HepG2 (cell line): ENCODE results near the gene OSGIN1. TPM values are rescaled to one million over a fixed set of nuclear protein-coding genes. Genes with fewer than 3 reads are reported as not detected.
A peak's percentile ranks its signal among the peaks of the same experiment; 100 is the strongest.

ENCODE experiments used
- ATF5 ChIP-seq: sonication (generic); formaldehyde crosslinking; IDR thresholded peaks from 2 replicates; pipeline ENCODE4 v1.4.0; 2020; ENCODE audit warnings: mild to moderate bottlenecking, low read depth, missing genetic modification reagents
- CHD4 ChIP-seq: fragments of 200-600 bp; sonication (generic); IDR thresholded peaks from 2 replicates; pipeline ENCODE4 v1.7.0; 2017; ENCODE audit warnings: mild to moderate bottlenecking, low read length, borderline replicate concordance
- CREB1 ChIP-seq, 2 experiments: fragments of 450-650 bp in 1 of 2; IDR thresholded peaks; 2 replicates each; pipeline ENCODE4 v1.6.1; 2016 to 2017; ENCODE audit warnings: control low read depth in 1 of 2, mild to moderate bottlenecking in 1 of 2, missing compliant biosample characterization in 1 of 2, missing genetic modification characterization in 1 of 2
- CREM ChIP-seq, 2 experiments: sonication (generic) in 1 of 2; formaldehyde crosslinking in 1 of 2; IDR thresholded peaks; 2 replicates each; pipeline versions ENCODE4 v1.4.0 to v1.6.1; 2016 to 2020; ENCODE audit warnings: antibody characterized with exemption in 1 of 2, mild to moderate bottlenecking in 1 of 2, missing genetic modification reagents in 1 of 2
- EED ChIP-seq: sonication (generic); formaldehyde crosslinking; IDR thresholded peaks from 2 replicates; pipeline ENCODE4 v1.5.0; 2020; ENCODE audit warnings: mild to moderate bottlenecking, missing genetic modification reagents
- EP300 ChIP-seq, 3 experiments: sonication (generic) in 1 of 3; formaldehyde crosslinking in 1 of 3; IDR thresholded peaks; 2 replicates each; pipeline versions ENCODE4 v1.5.1 to v1.6.1; 2011 to 2020; ENCODE audit warnings: low read depth in 2 of 3, low read length in 2 of 3, borderline replicate concordance in 1 of 3, improper control_type of control experiment in 1 of 3, mild to moderate bottlenecking in 1 of 3, missing genetic modification reagents in 1 of 3, moderate library complexity in 1 of 3
- HMG20B ChIP-seq: conservative IDR thresholded peaks from 2 replicates; pipeline ENCODE4 v1.6.1; 2016; ENCODE audit warnings: missing genetic modification reagents, missing compliant biosample characterization
- MYNN ChIP-seq: sonication (generic); formaldehyde crosslinking; IDR thresholded peaks from 2 replicates; pipeline ENCODE4 v1.4.0; 2020; ENCODE audit warnings: mild to moderate bottlenecking, low read depth, missing genetic modification reagents
- NRL ChIP-seq: sonication (generic); formaldehyde crosslinking; IDR thresholded peaks from 2 replicates; pipeline ENCODE4 v1.5.0; 2020; ENCODE audit warnings: missing genetic modification reagents, mild to moderate bottlenecking, moderate library complexity, borderline replicate concordance
- PBX2 ChIP-seq: IDR thresholded peaks from 2 replicates; pipeline ENCODE4 v1.6.1; 2016; ENCODE audit warnings: control low read depth
- POGZ ChIP-seq: sonication (generic); formaldehyde crosslinking; IDR thresholded peaks from 2 replicates; pipeline ENCODE4 v1.4.0; 2020; ENCODE audit warnings: mild to moderate bottlenecking, missing genetic modification reagents
- SOX13 ChIP-seq, 3 experiments: fragments of 450-650 bp in 1 of 3; sonication (generic) in 1 of 3; formaldehyde crosslinking in 1 of 3; IDR thresholded peaks in 2 of 3; conservative IDR thresholded peaks in 1 of 3; 2 replicates each; pipeline versions ENCODE4 v1.5.0 to v1.6.1; 2016 to 2020; ENCODE audit warnings: antibody characterized with exemption in 1 of 3, mild to moderate bottlenecking in 1 of 3, missing compliant biosample characterization in 1 of 3, missing genetic modification reagents in 1 of 3, moderate library complexity in 1 of 3
- STAT5B ChIP-seq: sonication (generic); formaldehyde crosslinking; IDR thresholded peaks from 2 replicates; pipeline ENCODE4 v1.4.0; 2020; ENCODE audit warnings: missing genetic modification reagents
- TBL1XR1 ChIP-seq: fragments of 150-350 bp; IDR thresholded peaks from 2 replicates; pipeline ENCODE4 v1.6.1; 2014; ENCODE audit warnings: borderline replicate concordance, low read length; ENCODE audit not compliant: partially characterized antibody
- ZNF292 ChIP-seq: sonication (generic); formaldehyde crosslinking; IDR thresholded peaks from 2 replicates; pipeline ENCODE4 v1.8.1; 2022; ENCODE audit warnings: mild to moderate bottlenecking, low read depth, missing genetic modification reagents, borderline replicate concordance
- ZNF691 ChIP-seq: sonication (generic); formaldehyde crosslinking; IDR thresholded peaks from 2 replicates; pipeline ENCODE4 v1.4.0; 2020; ENCODE audit warnings: missing genetic modification reagents, low read depth, mild to moderate bottlenecking, borderline replicate concordance
- ZNF772 ChIP-seq: sonication (generic); formaldehyde crosslinking; IDR thresholded peaks from 2 replicates; pipeline ENCODE4 v1.5.0; 2020; ENCODE audit warnings: mild to moderate bottlenecking, missing genetic modification reagents
- polyA plus RNA-seq, 8 experiments: library from polyadenylated mRNA; depleted of rRNA in 3 of 8; stranded (reverse) in 7 of 8; unstranded in 1 of 8; fragments of >200 nt; fragmentation: Illumina TruSeq in 4 of 8; extraction: Trizol in 4 of 8; gene quantifications; 2 replicates each; pipeline versions ENCODE4 v1.2.1 to v1.2.3, GENCODE V29; 2011 to 2016; ENCODE audit warnings: low read depth in 4 of 8, missing spikeins in 1 of 8, mixed read lengths in 1 of 8; ENCODE audit not compliant: insufficient read depth in 1 of 8
- total RNA-seq, 5 experiments: library from RNA; depleted of rRNA; stranded (reverse); fragments of >200 nt; fragmentation: Illumina TruSeq; extraction: Trizol; gene quantifications; 2 replicates each; pipeline ENCODE4 v1.2.3, GENCODE V29; 2016; ENCODE audit warnings: low read depth in 1 of 5
- TF ChIP-seq, protein P1 (sequence below): sonication (generic); formaldehyde crosslinking; IDR thresholded peaks from 2 replicates; pipeline ENCODE4 v1.8.1; 2023; ENCODE audit warnings: mild to moderate bottlenecking, inconsistent platforms, moderate library complexity, missing genetic modification reagents, borderline replicate concordance
- TF ChIP-seq, protein P2 (sequence below): sonication (generic); formaldehyde crosslinking; IDR thresholded peaks from 2 replicates; pipeline ENCODE4 v1.4.0; 2020; ENCODE audit warnings: mild to moderate bottlenecking, missing genetic modification reagents
- TF ChIP-seq, protein P3 (sequence below): sonication (generic); formaldehyde crosslinking; IDR thresholded peaks from 2 replicates; pipeline ENCODE4 v1.5.0; 2020; ENCODE audit warnings: missing genetic modification reagents

OSGIN1 gene
- total and polyA plus RNA-seq, 2 of the 13 experiments (the other 11 are each of a cell fraction or from before 2014, with no cell fraction given), result 20.5 to 27.1 TPM

GRCh38 chr16:83925957-83926725 is 26.9 kb upstream of the OSGIN1 start (continued):
- TF ChIP-seq, protein P1, sequence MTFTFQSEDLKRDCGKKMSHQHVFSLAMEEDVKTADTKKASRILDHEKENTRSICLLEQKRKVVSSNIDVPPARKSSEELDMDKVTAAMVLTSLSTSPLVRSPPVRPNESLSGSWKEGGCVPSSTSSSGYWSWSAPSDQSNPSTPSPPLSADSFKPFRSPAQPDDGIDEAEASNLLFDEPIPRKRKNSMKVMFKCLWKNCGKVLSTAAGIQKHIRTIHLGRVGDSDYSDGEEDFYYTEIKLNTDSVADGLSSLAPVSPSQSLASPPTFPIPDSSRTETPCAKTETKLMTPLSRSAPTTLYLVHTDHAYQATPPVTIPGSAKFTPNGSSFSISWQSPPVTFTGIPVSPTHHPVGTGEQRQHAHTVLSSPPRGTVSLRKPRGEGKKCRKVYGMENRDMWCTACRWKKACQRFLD (CRISPR knock-in tag), result 0 out of 2 replicates have a peak, but pooled peaks have one; percentile 29
- TF ChIP-seq TBL1XR1 (no peak), CREM (IDR thresholded peaks at IDR 0.05) (no peak), CREM (CRISPR knock-in tag; IDR thresholded peaks at IDR 0.05) (no peak), NRL (CRISPR knock-in tag) (no peak), ATF5 (0 out of 2 replicates have a peak, but pooled peaks have one; percentile 40), EED (CRISPR knock-in tag) (no peak), SOX13 (IDR thresholded peaks at IDR 0.05) (no peak), SOX13 (CRISPR knock-in tag; conservative IDR thresholded peaks at IDR 0.05 in 1 of 2, IDR thresholded peaks at IDR 0.05 in 1 of 2) (no peak), ZNF292 (CRISPR knock-in tag) (no peak), EP300 (IDR thresholded peaks at IDR 0.05; ENCODE audit: low read depth in 2 of 2, low read length in 2 of 2) (no peak), EP300 (CRISPR knock-in tag; IDR thresholded peaks at IDR 0.05; ENCODE audit: borderline replicate concordance) (no peak), ZNF691 (CRISPR knock-in tag) (0 out of 2 replicates have a peak, but pooled peaks have one; percentile 33), HMG20B (CRISPR knock-in tag) (no peak), POGZ (no peak), CREB1 (IDR thresholded peaks at IDR 0.05) (no peak), CREB1 (CRISPR knock-in tag; IDR thresholded peaks at IDR 0.05) (no peak), PBX2 (no peak), MYNN (CRISPR knock-in tag) (no peak), ZNF772 (CRISPR knock-in tag) (peak; percentile 51; the same call in 1 of the 2 replicates), CHD4 (no peak), STAT5B (CRISPR knock-in tag) (no peak)
- TF ChIP-seq, protein P2, sequence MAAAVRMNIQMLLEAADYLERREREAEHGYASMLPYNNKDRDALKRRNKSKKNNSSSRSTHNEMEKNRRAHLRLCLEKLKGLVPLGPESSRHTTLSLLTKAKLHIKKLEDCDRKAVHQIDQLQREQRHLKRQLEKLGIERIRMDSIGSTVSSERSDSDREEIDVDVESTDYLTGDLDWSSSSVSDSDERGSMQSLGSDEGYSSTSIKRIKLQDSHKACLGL (CRISPR knock-in tag), result 0 out of 2 replicates have a peak, but pooled peaks have one; percentile 29
- TF ChIP-seq, protein P3, sequence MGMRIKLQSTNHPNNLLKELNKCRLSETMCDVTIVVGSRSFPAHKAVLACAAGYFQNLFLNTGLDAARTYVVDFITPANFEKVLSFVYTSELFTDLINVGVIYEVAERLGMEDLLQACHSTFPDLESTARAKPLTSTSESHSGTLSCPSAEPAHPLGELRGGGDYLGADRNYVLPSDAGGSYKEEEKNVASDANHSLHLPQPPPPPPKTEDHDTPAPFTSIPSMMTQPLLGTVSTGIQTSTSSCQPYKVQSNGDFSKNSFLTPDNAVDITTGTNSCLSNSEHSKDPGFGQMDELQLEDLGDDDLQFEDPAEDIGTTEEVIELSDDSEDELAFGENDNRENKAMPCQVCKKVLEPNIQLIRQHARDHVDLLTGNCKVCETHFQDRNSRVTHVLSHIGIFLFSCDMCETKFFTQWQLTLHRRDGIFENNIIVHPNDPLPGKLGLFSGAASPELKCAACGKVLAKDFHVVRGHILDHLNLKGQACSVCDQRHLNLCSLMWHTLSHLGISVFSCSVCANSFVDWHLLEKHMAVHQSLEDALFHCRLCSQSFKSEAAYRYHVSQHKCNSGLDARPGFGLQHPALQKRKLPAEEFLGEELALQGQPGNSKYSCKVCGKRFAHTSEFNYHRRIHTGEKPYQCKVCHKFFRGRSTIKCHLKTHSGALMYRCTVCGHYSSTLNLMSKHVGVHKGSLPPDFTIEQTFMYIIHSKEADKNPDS (CRISPR knock-in tag), result no peak
